H9 (cell line): ENCODE data around the gene MAGI1. TPM values are rescaled to one million over a fixed set of nuclear protein-coding genes. Genes with fewer than 3 reads are reported as not detected.

Source experiments
- DNase-seq: peaks from one replicate; pipeline ENCODE4 v3.0.0-alpha.2; 2017
- H2AFZ ChIP-seq: one replicate; pipeline ENCODE4 v1.6.1; 2013; ENCODE audit warnings: mild to moderate bottlenecking, low read length, control low read depth, moderate library complexity
- H2AK5ac ChIP-seq: 2 replicates; pipeline ENCODE4 v1.6.1; 2013; ENCODE audit warnings: low read length, control low read depth, mixed read lengths; ENCODE audit not compliant: insufficient read length
- H2BK120ac ChIP-seq: one replicate; pipeline ENCODE4 v1.6.1; 2013; ENCODE audit warnings: low read depth, mild to moderate bottlenecking, low read length, control low read depth, inconsistent platforms; ENCODE audit not compliant: poor library complexity, severe bottlenecking
- H2BK12ac ChIP-seq: 2 replicates; pipeline ENCODE4 v1.6.1; 2013; ENCODE audit warnings: low read length, control low read depth, mixed read lengths, low read depth; ENCODE audit not compliant: insufficient read length
- H2BK15ac ChIP-seq: 2 replicates; pipeline ENCODE4 v1.6.1; 2013; ENCODE audit warnings: low read depth, low read length, control low read depth
- H2BK20ac ChIP-seq: one replicate; pipeline ENCODE4 v1.6.1; 2013; ENCODE audit warnings: low read depth, mild to moderate bottlenecking, low read length, control low read depth, inconsistent platforms; ENCODE audit not compliant: poor library complexity, severe bottlenecking
- H2BK5ac ChIP-seq: 2 replicates; pipeline ENCODE4 v1.6.1; 2013; ENCODE audit warnings: low read length, control low read depth, mixed read lengths; ENCODE audit not compliant: insufficient read length
- H3K14ac ChIP-seq: 2 replicates; pipeline ENCODE4 v1.6.1; 2013; ENCODE audit warnings: low read length, control low read depth; ENCODE audit not compliant: insufficient read depth
- H3K18ac ChIP-seq: 2 replicates; pipeline ENCODE4 v1.6.1; 2013; ENCODE audit warnings: low read depth, mild to moderate bottlenecking, mixed read lengths, low read length, control low read depth; ENCODE audit not compliant: insufficient read length
- H3K23ac ChIP-seq: 2 replicates; pipeline ENCODE4 v1.6.1; 2013; ENCODE audit warnings: low read length, control low read depth, mixed read lengths, low read depth; ENCODE audit not compliant: insufficient read length
- H3K23me2 ChIP-seq: 2 replicates; pipeline ENCODE4 v1.6.1; 2013; ENCODE audit warnings: low read depth, mild to moderate bottlenecking, mixed read lengths, low read length, control low read depth; ENCODE audit not compliant: insufficient read length, poor library complexity, severe bottlenecking
- H3K27ac ChIP-seq: 2 replicates; pipeline ENCODE4 v1.5.1; 2013; ENCODE audit warnings: low read length, control low read depth, mixed read lengths, low read depth; ENCODE audit not compliant: insufficient read length
- H3K27me3 ChIP-seq: 2 replicates; pipeline ENCODE4 v1.6.1; 2013; ENCODE audit warnings: low read length, control low read depth, inconsistent platforms; ENCODE audit not compliant: insufficient read depth
- H3K4ac ChIP-seq: 2 replicates; pipeline ENCODE4 v1.6.1; 2013; ENCODE audit warnings: low read depth, mild to moderate bottlenecking, control low read depth, inconsistent platforms, low read length, moderate library complexity
- H3K4me1 ChIP-seq: 2 replicates; pipeline ENCODE4 v1.6.1; 2013; ENCODE audit warnings: low read length, control low read depth, inconsistent platforms; ENCODE audit not compliant: insufficient read depth
- H3K4me2 ChIP-seq: 2 replicates; pipeline ENCODE4 v1.6.1; 2013; ENCODE audit warnings: low read length, control low read depth, mixed read lengths; ENCODE audit not compliant: insufficient read length, insufficient read depth
- H3K56ac ChIP-seq: 2 replicates; pipeline ENCODE4 v1.6.1; 2013; ENCODE audit warnings: low read depth, mild to moderate bottlenecking, mixed read lengths, low read length, control low read depth; ENCODE audit not compliant: insufficient read length
- H3K79me1 ChIP-seq: 2 replicates; pipeline ENCODE4 v1.6.1; 2013; ENCODE audit warnings: low read depth, mild to moderate bottlenecking, moderate library complexity, low read length, control low read depth, inconsistent platforms; ENCODE audit not compliant: insufficient read depth, poor library complexity, severe bottlenecking
- H3K79me2 ChIP-seq: 2 replicates; pipeline ENCODE4 v1.6.1; 2013; ENCODE audit warnings: low read length, control low read depth, inconsistent platforms; ENCODE audit not compliant: insufficient read depth
- H3K9ac ChIP-seq: 2 replicates; pipeline ENCODE4 v1.6.1; 2013; ENCODE audit warnings: low read length, control low read depth, mixed read lengths; ENCODE audit not compliant: insufficient read length; ENCODE audit errors: extremely low read depth
- H3K9me3 ChIP-seq: one replicate; pipeline ENCODE4 v1.6.1; 2013; ENCODE audit warnings: low read depth, low read length, inconsistent platforms; ENCODE audit not compliant: control insufficient read depth
- H3T11ph ChIP-seq: one replicate; pipeline ENCODE4 v1.6.1; 2013; ENCODE audit warnings: mild to moderate bottlenecking, low read length, control low read depth, inconsistent platforms
- H4K20me1 ChIP-seq: one replicate; pipeline ENCODE4 v1.6.1; 2013; ENCODE audit not compliant: control insufficient read depth, insufficient read length, insufficient read depth
- H4K5ac ChIP-seq: 2 replicates; pipeline ENCODE4 v1.6.1; 2013; ENCODE audit warnings: low read depth, mild to moderate bottlenecking, mixed read lengths, low read length, control low read depth; ENCODE audit not compliant: insufficient read length
- H4K8ac ChIP-seq: replicated peaks from 2 replicates; pipeline ENCODE4 v1.6.1; 2013; ENCODE audit warnings: low read length, control low read depth, mixed read lengths, low read depth; ENCODE audit not compliant: insufficient read length
- H4K91ac ChIP-seq: 2 replicates; pipeline ENCODE4 v1.6.1; 2013; ENCODE audit warnings: low read depth, mild to moderate bottlenecking, moderate library complexity, mixed read lengths, low read length, control low read depth; ENCODE audit not compliant: insufficient read length
- H3K27ac Mint-ChIP-seq, 3 experiments: 2 replicates in 2 of 3; 3 replicates in 1 of 3; pipeline ENCODE4 v1.8.0; 2020 to 2021; ENCODE audit warnings: mixed read lengths in 3 of 3, mild to moderate bottlenecking in 1 of 3, moderate library complexity in 1 of 3
- H3K27me3 Mint-ChIP-seq: 2 replicates; pipeline ENCODE4 v1.8.0; 2021; ENCODE audit warnings: low read depth, mild to moderate bottlenecking, moderate library complexity, mixed read lengths
- H3K36me3 Mint-ChIP-seq, 3 experiments: 2 replicates in 2 of 3; 3 replicates in 1 of 3; pipeline ENCODE4 v1.8.0; 2020 to 2021; ENCODE audit warnings: low read depth in 3 of 3, mixed read lengths in 3 of 3; ENCODE audit not compliant: insufficient read depth in 1 of 3
- H3K4me1 Mint-ChIP-seq, 2 experiments: 2 replicates each; pipeline ENCODE4 v1.8.0; 2020; ENCODE audit warnings: mixed read lengths in 2 of 2
- H3K4me3 Mint-ChIP-seq, 2 experiments: 2 replicates in 1 of 2; 3 replicates in 1 of 2; pipeline ENCODE4 v1.8.0; 2020 to 2021; ENCODE audit warnings: mild to moderate bottlenecking in 2 of 2, mixed read lengths in 2 of 2, moderate library complexity in 1 of 2
- H3K9me3 Mint-ChIP-seq, 2 experiments: 2 replicates in 1 of 2; 3 replicates in 1 of 2; pipeline ENCODE4 v1.8.0; 2020; ENCODE audit warnings: mild to moderate bottlenecking in 2 of 2, mixed read lengths in 2 of 2, moderate library complexity in 1 of 2
- total RNA-seq: library from RNA; stranded (reverse); gene quantifications from 2 replicates; pipeline ENCODE4 v1.2.1, GENCODE V29; 2021
- TF ChIP-seq, protein P1 (sequence below): fragments of 200-600 bp; sonication (generic); conservative IDR thresholded peaks from 3 replicates; pipeline ENCODE4 v1.8.0; 2021; ENCODE audit warnings: antibody characterized with exemption, mild to moderate bottlenecking

Gene MAGI1
- total RNA-seq, 1 experiment from 2014 or later: 65.7 TPM

DNA sequence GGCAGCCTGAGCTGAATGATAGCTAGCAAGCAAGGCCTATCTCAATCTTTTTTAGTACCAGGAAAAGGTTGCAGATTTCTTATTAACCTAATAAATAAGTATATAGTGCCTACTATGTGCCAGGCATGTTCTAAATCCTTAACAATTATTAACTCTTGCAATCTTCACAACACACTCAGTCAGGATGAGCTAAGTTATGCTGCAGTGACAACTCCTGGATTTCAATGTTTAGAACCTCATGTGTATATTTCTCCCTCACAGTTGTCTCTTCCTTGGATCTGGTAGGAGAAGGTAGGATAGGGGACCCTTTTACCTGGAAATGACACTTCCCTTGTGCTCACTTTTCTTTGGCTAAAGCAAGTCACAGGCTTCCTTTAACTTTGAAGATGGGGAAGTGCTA lies 39.3 kb upstream of the MAGI1 start:
- H3K79me2 ChIP-seq: no peaks in the 10 kb centered on the region
- no peaks in the 10 kb centered on the region for H3K79me1 ChIP-seq
- no peak overlapping the region for H2BK5ac ChIP-seq
- no peak overlapping the region for H4K8ac ChIP-seq
- no peak overlapping the region for H2BK12ac ChIP-seq
- Mint-ChIP-seq H3K4me1 (peaks cover 9 to 14% of the 10 kb centered on the region in 2 experiments), H3K36me3 (no peaks in the 10 kb centered on the region), H3K9me3 (no peaks in the 10 kb centered on the region), H3K27me3 (no peaks in the 10 kb centered on the region), H3K27ac (no peak overlapping the region), H3K4me3 (no peak overlapping the region)
- H2BK120ac ChIP-seq: no peak overlapping the region
- H4K91ac ChIP-seq: no peak overlapping the region
- H3K4me2 ChIP-seq: no peak overlapping the region
- H3K4me1 ChIP-seq: no peaks in the 10 kb centered on the region
- DNase-seq: no peak
- H3K23ac ChIP-seq: no peak overlapping the region
- no peak overlapping the region for H3K9ac ChIP-seq
- no peak overlapping the region for H3K18ac ChIP-seq
- H3K27ac ChIP-seq: no peak overlapping the region
- no peak overlapping the region for H2BK20ac ChIP-seq
- H3K4ac ChIP-seq: no peak overlapping the region
- H4K20me1 ChIP-seq: no peaks in the 10 kb centered on the region
- H4K5ac ChIP-seq: no peak overlapping the region
- TF ChIP-seq, protein P1, sequence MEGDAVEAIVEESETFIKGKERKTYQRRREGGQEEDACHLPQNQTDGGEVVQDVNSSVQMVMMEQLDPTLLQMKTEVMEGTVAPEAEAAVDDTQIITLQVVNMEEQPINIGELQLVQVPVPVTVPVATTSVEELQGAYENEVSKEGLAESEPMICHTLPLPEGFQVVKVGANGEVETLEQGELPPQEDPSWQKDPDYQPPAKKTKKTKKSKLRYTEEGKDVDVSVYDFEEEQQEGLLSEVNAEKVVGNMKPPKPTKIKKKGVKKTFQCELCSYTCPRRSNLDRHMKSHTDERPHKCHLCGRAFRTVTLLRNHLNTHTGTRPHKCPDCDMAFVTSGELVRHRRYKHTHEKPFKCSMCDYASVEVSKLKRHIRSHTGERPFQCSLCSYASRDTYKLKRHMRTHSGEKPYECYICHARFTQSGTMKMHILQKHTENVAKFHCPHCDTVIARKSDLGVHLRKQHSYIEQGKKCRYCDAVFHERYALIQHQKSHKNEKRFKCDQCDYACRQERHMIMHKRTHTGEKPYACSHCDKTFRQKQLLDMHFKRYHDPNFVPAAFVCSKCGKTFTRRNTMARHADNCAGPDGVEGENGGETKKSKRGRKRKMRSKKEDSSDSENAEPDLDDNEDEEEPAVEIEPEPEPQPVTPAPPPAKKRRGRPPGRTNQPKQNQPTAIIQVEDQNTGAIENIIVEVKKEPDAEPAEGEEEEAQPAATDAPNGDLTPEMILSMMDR: no peak
- H3K23me2 ChIP-seq: no peaks in the 10 kb centered on the region
- no peak overlapping the region for H3K14ac ChIP-seq
- H3K9me3 ChIP-seq: no peaks in the 10 kb centered on the region
- H3K27me3 ChIP-seq: no peaks in the 10 kb centered on the region
- no peak overlapping the region for H2AFZ ChIP-seq
- H3K56ac ChIP-seq: no peak overlapping the region
- no peak overlapping the region for H2AK5ac ChIP-seq
- H2BK15ac ChIP-seq: no peak overlapping the region
- no peak overlapping the region for H3T11ph ChIP-seq
